Measurements from ENCODE around the gene EFCAB3. TPM values are rescaled to one million over a fixed set of nuclear protein-coding genes. Genes with fewer than 3 reads are reported as not detected.
A peak's percentile ranks its signal among the peaks of the same experiment; 100 is the strongest.
"Not testable (repeated sequence)": the region's sequence is repeated elsewhere in the genome, so short reads cannot be mapped to it uniquely, and the experiment has no call there.

EFCAB3 gene
- not detected in 2 replicates for total RNA-seq (2014; rRNA removed; shearing (Covaris generic))

DNA sequence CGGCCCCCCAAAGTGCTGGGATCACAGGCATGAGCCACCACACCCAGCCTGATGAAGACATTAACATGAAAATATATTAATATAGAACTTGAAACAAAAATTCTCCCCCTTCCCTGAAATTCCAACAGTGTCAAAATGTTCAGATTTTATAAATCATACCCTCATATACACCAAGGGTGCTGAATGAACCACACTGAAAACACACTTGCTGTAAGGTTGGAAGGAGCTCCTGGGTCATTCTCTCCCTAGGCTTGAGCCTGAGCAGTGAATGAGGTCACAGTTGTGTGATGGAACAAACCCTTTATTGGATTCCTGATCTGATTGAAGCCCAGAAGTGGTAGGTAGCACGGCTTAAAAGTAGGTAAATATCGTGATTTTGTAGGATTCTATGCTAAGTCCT lies at the start of gene EFCAB3:
Gene EFCAB3 (plus strand): TSS at position 301 of the 400 bp plus-strand sequence. CDS start 2,427 bp downstream, outside the sequence.
- DNase-seq (ENCODE audit: low spot score) = no peak

DNA sequence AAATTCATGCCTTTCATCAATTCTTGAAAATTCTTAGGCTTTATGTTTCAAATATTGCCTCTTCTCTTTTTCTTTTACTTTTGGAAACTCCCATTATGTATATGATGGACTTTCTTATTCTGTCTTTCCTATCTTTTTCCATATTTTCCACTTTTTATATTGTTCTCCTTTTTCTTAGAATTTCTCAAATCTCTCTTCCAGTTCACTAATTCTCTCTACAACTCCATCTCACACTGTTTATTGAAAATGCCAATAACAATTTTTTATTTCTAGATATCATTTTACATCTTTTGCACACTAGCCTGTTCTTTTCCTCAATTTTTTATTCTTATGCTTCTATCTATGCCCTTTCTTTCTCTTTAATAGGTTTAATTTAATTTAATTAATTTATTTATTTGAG lies 43.8 kb upstream of the EFCAB3 start:
- no peak for DNase-seq (ENCODE audit: low spot score)

DNA sequence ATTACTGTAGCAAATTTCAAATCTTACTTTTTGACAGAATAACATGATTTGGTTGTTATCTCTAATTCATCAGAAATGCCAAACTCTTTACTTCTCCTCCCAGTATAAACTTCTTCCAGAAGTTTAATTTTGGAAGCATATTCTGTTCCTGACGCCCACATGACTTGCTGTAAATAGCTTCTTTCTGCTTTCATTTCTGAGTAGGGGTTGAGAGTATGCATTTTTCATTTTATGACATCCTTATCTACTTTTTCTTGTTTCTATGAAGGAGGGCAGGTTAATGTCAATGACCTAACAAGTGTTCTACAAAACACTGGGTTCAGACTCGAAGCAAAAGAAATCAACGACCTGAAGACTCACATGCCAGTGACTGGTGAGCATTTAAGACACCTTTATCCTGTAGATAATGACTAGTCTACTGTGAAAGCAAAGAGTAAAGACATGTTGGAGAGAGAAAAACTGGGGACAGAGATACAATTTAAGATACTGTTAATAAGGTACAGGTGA lies 36.5 kb upstream of the EFCAB3 start:
- no peak for DNase-seq (ENCODE audit: low spot score)

DNA sequence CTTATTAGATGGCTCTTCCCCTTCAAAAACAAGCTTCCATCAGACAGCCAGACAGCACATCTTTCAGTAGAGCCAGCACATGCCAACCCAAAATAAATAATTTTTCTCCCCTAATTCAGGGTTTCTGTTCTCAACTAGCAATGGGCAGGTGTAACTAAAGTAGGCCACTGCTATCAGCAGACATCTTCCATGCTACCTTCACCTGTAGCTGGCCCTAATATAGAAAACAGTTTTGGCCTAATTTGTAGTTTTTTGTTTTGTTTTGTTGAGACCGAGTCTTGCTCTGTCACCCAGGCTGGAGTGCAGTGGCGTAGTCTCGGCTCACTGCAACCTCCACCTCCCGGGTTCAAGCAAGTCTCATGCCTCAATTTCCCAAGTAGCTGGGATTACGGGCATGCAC lies 29.2 kb upstream of the EFCAB3 start:
- DNase-seq (ENCODE audit: low spot score) = no peak

DNA sequence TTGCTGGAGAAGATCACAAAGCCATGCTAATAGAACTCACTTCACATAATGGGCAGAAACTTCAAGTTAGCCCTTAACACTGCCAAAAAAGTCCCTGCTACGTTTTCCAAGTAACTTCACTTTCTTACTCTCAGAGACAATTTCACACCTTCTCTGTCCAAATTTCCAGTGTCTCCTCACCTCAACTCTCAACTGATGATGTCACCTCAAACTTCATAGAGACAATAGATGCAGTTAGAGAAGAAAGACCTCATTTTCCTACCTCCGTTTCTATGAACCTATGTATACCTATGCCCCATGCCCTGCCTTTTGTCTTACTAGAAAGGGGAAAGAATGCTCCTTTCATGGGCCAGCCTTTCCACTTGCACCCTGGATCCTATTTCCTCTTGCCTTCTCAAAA lies 14.2 kb upstream of the EFCAB3 start:
- DNase-seq (ENCODE audit: low spot score) = no peak

DNA sequence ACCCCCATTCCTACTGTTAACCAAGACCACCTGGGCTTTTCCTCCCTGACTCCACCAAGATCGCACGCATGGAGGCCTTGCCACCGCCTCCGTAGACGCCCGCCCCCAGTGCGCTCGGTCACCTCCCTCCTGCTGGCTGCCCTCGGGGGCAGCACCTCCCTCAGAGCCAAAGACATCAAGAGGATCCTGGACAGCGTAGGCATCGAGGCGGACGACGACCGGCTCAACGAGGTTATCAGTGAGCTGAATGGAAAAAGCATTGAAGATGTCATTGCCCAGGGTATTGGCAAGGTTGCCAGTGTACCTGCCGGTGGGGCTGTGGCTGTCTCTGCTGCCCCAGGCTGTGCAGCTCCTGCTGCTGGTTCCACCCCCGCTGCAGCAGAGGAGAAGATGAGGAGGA lies 1.2 kb downstream of the EFCAB3 start:
- no peak for DNase-seq (ENCODE audit: low spot score)

DNA sequence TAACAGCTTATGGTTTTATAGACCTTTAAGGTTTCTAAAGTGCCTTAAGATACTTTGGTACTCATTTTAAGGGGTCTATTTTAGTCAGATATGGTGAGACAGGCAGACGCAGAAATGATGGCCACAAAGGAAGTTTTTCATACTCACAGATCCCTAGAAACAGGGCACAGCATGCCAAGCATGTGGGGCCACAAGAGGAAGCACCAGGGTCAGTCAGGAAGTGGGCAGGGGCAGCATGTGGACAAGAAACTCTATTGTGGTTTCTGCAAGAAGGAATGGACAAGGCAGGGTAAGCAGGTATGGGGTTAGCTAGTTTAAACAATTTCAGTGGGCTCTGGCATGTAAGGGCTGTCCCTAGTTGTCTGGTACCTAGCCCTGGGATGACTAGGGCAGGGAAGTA lies 8.5 kb downstream of the EFCAB3 start:
- DNase-seq (ENCODE audit: low spot score) = no peak

DNA sequence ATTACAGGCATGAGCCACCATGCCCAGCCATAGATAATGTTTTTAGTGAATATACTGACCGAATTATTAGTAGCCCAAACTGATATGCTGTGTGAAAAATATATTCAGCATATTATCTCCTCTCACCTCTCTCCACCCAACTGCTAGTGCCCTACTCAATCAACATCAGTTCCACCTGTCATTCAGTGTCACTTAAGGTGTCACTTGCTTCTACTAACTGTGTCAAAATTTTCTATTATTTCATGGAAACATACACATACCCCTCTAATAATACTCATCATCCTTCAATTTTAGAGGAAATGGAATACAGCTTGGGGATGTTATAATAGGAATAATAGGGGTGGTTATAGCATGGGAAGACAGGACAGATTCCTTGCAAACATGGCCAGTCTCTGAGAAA lies 12.6 kb downstream of the EFCAB3 start:
- DNase-seq (ENCODE audit: low spot score) = no peak

DNA sequence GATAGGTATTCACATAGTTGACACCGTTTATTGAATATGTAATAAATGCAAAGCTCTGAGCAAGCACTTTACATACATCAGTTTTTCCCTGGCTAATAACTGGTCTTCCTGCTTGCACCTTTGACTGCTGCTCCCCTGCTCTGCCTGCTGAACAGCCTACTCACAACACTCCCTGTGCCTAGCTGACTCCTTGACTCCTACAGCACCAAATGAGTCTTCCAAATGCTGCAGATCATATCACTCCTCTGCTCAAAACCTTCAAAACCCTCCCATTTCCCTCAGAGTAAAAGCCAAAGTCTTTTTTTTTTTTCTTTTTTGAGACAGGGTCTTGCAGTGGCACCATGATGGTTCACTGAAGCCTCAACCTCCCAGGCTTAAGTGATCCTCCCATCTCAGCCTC lies 18.5 kb downstream of the EFCAB3 start:
- DNase-seq (ENCODE audit: low spot score) = no peak

DNA sequence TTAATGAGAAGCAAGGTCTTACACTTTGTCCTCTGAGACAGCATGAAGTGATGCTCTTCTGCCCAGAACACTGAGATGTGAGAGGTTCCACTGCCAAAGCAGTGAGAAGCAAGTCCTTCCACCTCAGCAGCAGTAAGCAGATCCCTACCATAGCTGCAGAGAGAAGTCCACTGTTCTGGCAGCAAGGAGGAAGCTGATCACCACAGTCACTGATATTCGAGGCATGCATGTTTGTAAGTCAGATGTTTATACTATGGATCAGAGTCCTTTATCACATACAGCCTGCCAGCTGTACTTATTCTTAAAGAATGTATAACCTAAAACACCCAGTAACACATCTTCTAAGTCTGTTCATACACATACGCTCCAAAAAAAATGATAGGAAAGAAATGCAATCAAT lies 25.1 kb downstream of the EFCAB3 start:
- no peak for DNase-seq (ENCODE audit: low spot score)

DNA sequence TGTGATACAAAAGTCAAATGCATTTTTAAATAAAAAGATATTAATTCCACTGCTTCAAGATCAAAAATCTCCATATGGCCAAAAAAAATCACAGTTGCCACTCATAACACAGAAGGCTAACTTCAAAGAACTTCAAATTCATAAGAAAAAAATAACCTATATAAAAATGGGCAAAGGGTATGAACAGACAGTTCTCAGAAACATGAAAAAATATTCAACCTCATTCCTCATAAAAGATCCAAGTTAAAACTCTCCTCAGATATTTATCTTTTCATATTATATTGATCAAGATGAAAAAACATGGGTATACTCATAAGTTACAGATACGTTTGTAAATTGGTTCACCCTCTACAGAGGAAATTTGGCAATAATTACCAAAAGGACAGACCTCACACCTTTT lies 32.7 kb downstream of the EFCAB3 start:
- not testable (repeated sequence) for DNase-seq (ENCODE audit: low spot score)

DNA sequence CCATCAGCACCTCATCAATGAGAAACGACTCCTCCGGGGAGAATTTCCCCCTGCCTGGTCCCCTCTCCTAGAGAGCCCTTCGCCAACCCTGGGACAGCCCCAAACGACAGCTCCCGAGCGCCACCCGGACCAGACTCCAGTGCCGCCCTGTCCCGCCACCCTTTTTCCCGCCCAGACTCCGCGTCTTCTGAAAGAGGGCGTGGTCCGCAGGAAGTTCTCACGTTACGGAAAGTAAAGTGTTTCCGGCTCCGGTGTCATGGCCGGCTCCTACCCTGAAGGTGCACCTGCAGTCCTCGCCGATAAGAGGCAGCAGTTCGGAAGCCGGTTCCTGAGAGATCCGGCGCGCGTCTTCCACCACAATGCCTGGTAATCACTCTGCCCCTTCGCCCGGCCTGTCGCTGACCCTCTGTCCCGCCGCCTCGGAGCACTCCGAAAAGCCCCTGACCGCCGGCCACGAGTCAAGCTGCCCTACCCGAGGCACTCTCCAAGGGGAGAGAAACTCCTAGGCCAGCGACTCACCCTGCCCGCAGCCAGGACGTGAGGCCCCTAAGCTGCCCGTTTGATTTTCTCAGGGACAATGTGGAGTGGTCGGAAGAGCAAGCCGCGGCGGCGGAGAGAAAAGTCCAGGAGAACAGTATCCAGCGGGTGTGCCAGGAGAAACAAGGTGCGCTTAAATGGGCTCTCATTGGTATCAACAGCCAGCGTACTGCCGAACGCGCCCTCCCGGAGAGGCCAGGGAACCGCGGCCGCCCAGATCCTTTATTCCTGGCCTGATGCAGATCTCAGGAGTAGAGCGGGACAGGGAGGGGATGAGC lies 43.5 kb downstream of the EFCAB3 start, which contains the start of gene METTL2A:
Gene METTL2A (plus strand): TSS at position 251 of the 815 bp plus-strand sequence. CDS start 6 bp downstream, at position 257.
- peak; percentile 87 for DNase-seq (ENCODE audit: low spot score)

DNA sequence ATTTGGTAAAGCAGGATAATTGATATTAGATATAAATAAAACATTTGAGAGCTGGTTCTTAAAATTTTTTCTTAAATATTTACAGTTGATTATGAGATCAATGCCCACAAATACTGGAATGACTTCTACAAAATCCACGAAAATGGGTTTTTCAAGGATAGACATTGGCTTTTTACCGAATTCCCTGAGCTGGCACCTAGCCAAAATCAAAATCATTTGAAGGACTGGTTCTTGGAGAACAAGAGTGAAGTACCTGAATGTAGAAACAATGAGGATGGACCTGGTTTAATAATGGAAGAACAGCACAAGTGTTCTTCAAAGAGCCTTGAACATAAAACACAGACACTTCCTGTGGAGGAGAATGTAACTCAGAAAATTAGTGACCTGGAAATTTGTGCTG lies 45.9 kb downstream of the EFCAB3 start:
- not testable (repeated sequence) for DNase-seq (ENCODE audit: low spot score)

DNA sequence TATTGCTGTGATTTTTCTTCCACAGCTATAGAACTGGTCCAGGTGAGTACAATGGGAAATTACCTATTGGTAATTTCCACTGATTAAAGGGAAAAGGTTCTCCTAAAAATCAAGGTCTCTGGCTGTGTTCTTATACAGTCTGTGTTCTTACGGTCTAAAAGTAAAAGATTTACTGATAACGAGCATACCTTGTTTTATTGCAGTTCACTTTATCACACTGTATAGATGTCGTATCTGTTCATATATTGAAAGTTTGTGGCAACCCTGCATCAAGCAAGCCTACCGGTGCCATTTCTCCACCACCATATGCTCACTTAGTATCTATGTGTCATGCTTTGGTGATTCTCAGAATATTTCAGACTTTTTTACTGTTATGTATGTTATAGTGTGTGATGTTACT lies 54.9 kb downstream of the EFCAB3 start:
- DNase-seq (ENCODE audit: low spot score) = not testable (repeated sequence)

DNA sequence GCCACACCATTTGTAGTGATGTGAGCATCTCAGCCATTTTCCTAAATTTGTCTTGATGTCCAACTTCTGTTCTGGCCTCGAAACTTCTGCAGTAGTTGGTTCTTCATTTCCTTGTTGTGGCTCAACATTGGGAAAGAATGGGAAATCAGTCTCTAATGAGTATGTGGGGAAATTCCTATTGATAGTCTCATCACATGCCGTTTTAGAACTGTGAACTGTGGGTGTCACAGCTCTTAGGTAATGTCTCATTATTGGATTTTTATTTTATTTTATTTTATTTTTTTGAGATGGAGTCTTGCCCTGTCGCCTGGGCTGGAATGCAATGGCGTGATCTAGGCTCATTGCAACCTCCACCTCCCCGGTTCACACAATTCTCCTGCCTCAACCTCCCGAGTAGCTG lies 60.8 kb downstream of the EFCAB3 start:
- not testable (repeated sequence) for DNase-seq (ENCODE audit: low spot score)

DNA sequence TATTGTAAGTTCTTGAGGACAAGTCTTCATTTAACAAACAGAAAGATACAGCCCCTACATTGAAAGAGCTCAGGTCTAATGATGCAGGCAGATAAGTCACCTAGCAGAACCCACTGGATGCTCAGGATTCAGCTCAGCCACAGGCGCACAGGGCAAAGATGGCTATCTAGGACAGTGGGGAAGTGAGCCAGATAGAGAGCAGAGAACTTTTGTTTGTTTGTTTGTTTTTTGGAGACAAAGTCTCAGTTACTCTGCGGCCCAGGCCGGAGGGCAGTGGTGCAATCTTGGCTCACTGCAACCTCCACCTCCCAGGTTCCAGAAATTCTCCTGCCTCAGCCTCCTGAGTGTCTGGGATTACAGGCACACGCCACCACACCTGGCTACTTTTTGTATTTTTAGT lies 63.7 kb downstream of the EFCAB3 start:
- no peak for DNase-seq (ENCODE audit: low spot score)

DNA sequence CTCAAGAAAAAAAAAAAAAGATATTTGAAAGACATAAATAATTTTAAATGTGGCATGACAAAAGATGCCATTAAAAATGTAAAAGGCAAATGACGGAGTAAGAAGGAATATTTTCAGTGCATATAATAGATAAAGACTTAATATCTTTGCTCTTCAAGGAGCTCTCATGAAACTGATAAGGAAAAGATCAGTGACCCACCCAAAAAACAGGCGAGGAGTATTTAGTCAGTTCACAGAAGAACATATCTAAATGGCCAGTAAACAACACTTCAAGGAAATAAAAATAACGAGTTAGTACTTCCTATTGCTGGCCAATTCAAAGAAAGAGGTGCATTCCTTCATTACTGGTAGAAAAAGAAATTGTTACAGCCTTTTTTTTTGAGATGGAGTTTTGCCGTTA lies 65.4 kb downstream of the EFCAB3 start:
- DNase-seq (ENCODE audit: low spot score) = not testable (repeated sequence)

DNA sequence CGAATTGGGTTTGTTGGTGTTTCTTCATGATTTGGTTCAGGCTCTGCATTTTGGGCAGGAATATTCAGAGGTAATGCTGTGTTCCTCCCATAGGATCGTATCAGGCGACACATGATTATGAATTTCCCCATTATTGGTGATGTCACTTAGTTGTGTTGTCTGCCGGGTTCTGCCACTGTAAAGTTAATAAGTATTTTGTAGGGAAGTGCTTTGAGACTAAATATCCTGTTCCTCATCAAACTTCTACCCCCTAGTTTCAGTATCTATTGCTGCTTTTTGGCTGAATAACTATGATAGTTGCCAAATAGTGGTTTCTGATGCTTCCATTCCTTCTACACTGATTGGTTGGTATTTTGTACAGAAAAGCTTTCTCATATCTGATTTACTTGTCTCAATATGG lies 71.8 kb downstream of the EFCAB3 start:
- not testable (repeated sequence) for DNase-seq (ENCODE audit: low spot score)

DNA sequence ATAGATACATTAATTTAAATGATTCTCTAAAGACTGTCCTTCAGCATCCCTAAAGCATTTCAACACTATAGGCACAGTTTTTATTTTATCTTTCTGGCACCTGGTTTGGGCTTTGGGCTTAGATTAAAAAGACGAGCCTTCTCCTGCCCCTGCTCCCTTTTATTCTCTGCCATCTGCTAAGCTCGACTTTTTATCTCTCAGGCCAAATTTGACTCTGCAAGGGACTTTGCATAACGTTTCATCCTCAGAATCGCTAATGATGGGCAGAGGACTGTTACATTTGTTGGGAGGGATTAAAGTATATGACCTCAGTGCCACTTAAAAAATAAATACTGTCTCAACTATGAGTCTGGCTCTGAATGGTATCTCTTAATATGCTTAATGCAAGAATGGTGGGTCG lies 72.7 kb downstream of the EFCAB3 start:
- DNase-seq (ENCODE audit: low spot score) = not testable (repeated sequence)

DNA sequence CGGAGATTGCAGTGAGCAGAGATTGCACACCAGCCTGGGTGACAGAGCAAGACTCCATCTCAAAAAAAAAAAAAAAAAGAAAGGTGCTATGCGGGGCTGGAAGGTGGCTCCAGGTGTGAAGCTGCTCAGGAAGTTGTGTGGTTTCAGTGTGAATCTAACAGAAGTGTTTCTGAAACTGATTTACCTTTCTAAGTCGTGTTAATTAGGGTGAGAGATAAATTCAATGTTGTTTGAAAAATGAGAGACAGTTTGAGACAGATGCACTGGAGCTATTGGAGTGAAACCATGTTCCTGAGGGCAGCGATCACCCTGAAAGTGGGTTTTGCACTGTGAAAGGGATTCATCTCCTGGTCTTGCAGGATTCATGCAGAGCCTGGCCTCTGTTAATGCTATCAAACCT lies 73.3 kb downstream of the EFCAB3 start:
- DNase-seq (ENCODE audit: low spot score) = not testable (repeated sequence)

DNA sequence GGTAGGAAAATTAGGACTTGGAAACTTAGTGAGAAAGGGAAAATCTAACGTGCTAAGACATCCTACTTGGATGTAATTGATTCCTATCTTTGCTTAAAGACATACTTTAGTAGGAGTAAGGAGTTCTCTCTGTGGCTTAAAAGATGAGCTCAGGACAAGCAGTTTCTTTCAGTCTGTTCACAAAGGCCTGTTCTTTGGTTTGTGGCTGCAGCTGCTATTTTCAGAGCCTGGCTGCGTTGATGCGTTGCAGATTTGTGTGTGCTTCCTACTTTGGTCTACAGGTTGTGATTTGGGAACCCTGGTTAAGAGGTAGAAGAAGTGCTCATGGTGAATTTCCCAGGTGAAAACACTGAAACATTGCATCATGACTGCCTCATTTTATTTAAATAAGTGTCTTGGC lies 73.8 kb downstream of the EFCAB3 start:
- DNase-seq (ENCODE audit: low spot score) = not testable (repeated sequence)

DNA sequence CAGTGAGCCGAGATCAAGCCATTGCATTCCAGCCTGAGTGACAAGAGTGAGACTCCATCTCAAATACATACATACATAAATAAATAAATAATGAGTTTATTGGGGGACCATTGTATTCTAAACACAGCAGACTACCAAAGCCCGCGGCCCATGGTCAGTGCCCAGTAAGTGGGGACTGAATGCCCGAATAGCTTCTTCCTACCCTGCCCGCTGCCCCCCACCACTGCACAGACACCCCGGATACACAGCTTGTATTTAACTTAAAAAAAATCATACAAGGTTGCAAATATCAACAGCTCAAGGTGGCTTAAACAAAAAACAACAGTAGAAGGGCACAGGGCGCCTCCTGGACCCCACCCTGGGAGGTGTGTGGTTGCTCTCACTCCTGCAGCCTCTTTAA lies 75.7 kb downstream of the EFCAB3 start:
- DNase-seq (ENCODE audit: low spot score) = no peak

DNA sequence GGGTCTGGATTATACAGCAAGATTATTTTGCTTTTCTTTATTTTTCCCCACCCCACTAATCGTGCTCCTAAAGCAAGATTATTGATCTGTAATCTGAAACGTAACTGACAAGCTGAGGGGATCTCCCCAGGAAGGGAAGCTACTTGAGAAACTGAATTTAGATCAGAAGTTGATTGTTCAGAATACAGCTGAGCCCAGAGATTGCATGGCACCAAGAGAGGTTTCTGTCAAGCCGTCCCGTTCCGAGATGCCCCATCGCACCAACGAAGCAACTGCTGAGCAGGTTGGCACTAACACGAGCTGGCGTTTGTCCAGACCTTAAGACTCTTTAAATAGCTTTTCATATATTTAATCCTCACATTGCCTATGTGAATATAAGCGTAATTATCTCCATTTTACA lies 78.1 kb downstream of the EFCAB3 start:
- DNase-seq (ENCODE audit: low spot score) = not testable (repeated sequence)
